SJCRH30 (cell line): Measurements from ENCODE around the gene GCA. TPM values are rescaled to one million over a fixed set of nuclear protein-coding genes. Genes with fewer than 3 reads are reported as not detected.

ENCODE experiments used
- DNase-seq, 2 experiments: peaks; one replicate each; pipeline ENCODE4 v3.0.0-alpha.2; 2015 to 2020
- H3K27ac ChIP-seq: fragments of 250-450 bp; sonication (Bioruptor Pico); 2 replicates; pipeline ENCODE4 v1.5.1; 2020; ENCODE audit warnings: mild to moderate bottlenecking, moderate library complexity
- H3K27me3 ChIP-seq: fragments of 250-450 bp; sonication (Bioruptor Pico); 2 replicates; pipeline ENCODE4 v1.5.1; 2020; ENCODE audit warnings: mild to moderate bottlenecking, moderate library complexity
- H3K36me3 ChIP-seq: fragments of 250-450 bp; sonication (Bioruptor Pico); 2 replicates; pipeline ENCODE4 v1.5.1; 2020; ENCODE audit warnings: mild to moderate bottlenecking, moderate library complexity
- H3K4me1 ChIP-seq: fragments of 250-450 bp; sonication (Bioruptor Pico); 2 replicates; pipeline ENCODE4 v1.5.1; 2020; ENCODE audit warnings: mild to moderate bottlenecking, moderate library complexity
- H3K4me3 ChIP-seq: fragments of 250-450 bp; sonication (Bioruptor Pico); 2 replicates; pipeline ENCODE4 v1.5.1; 2020; ENCODE audit warnings: mild to moderate bottlenecking, moderate library complexity
- H3K9me3 ChIP-seq: fragments of 250-450 bp; sonication (Bioruptor Pico); replicated peaks from 2 replicates; pipeline ENCODE4 v1.5.1; 2020; ENCODE audit warnings: mild to moderate bottlenecking, moderate library complexity
- total RNA-seq: library from RNA; depleted of rRNA; stranded (reverse); fragments of >200 nt; shearing (Covaris generic); gene quantifications from 2 replicates; pipeline ENCODE4 v1.2.3, GENCODE V29; 2014; rRNA removed

Gene GCA, protein sequence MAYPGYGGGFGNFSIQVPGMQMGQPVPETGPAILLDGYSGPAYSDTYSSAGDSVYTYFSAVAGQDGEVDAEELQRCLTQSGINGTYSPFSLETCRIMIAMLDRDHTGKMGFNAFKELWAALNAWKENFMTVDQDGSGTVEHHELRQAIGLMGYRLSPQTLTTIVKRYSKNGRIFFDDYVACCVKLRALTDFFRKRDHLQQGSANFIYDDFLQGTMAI
- 3.3 and 3.8 TPM in 2 replicates for total RNA-seq

DNA sequence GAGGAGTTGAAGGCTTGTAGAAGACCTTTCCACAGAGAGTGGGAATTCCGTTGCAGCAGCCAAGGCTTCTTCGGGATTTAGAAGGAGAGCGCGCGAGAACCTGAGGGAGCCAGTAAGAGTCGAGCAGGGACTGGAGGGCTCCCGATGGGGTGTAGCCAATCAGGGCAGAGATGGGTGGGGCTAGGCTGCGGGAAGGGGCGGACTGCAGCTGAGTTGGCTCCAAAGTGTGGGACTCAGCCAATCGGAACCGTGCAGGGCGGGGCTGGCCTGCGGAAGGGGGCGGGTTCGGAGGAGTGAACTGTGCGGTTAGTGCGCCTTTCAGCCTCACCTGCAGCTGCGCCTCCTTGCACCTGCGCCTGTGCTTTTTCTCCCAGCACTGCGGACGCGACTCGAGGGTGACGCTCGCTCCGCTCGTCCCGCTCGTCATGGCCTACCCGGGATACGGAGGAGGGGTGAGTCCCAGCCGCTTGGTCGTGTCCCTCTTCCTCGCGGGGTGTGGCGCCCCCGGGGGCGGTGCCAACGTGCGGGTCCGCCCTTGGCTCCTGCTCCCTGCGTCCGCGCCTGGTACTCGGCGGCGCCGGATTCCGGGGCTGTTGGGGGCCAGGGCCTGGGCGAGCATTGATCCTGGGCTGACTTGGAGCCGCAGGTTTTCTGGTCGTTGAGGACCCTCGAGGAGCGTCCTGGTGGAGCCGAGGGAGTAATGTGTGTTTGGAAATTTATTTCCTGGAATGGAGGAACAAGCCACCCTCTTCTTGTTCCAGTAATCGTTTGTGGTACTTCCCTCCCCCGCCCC lies at the start of gene GCA:
TSS of gene GCA (plus strand) at position 309 of the 793 bp plus-strand sequence. CDS start at position 426, 117 bp downstream.
- no peaks in the 10 kb centered on the region for H3K4me1 ChIP-seq
- no peak within 1 kb of the TSS; the same call in 1 of the 2 replicates for H3K27ac ChIP-seq
- H3K4me3 ChIP-seq, result peak within 1 kb of the TSS; percentile 58
- H3K9me3 ChIP-seq, result no peaks in the 10 kb centered on the region
- peak; percentile 80 to 81 for DNase-seq
- no peaks in the 10 kb centered on the region for H3K36me3 ChIP-seq
- no peaks in the 10 kb centered on the region for H3K27me3 ChIP-seq

DNA sequence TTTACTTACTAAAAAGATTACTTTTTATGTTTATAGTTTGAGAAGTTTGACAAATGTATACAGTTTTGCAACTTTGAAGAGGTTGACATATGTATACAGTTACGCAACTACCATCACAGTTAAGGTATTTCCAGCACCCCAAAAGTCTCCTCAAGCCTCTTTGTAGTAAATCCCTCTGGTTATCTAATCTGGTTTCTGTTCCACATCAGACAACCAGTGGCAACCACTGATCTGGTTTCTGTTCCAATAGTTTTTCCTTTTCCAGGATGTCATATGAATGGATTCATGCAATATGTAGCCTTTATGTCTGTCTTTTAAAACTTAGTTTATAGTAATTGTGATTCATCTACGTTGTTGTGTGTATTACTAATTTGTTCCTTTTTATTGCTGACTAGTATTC lies 48.9 kb upstream of the GCA start:
- Histone ChIP-seq H3K36me3 (no peaks in the 10 kb centered on the region), H3K27me3 (no peaks in the 10 kb centered on the region; the same call in 1 of the 2 replicates), H3K4me3 (no peak overlapping the region), H3K27ac (no peak overlapping the region), H3K9me3 (no peaks in the 10 kb centered on the region), H3K4me1 (no peaks in the 10 kb centered on the region)
- DNase-seq, result no peak

DNA sequence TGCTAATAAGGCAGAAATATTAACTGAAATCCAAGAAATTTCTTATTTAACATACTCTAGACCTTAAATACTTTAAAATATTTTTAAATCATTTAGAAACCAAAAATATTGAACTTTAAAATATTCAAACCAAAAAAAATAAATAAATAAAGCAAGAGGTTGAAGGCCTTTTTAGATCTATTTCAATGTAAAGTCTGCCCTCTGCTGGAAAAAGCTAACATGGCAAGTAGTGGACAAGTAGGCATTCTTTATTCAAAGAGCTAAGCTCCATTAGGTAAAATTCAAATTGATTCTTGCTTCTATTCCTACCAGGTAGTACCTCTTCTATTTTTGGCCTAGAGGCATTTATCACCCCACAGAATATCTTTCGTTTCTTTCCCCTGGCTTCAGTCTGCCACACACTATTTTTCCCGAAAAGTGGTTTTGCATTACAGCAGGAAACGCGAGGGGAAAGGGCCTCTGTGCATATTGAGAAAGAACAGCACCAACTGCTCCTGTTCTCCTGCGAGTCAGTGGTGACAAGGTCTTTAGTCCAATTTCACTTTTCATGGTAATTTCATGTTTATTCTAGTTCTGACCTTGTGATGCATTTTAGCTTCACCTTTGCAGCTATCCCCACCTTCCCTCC lies 45.9 kb upstream of the GCA start:
- H3K4me1 ChIP-seq, result no peaks in the 10 kb centered on the region
- H3K4me3 ChIP-seq, result no peak overlapping the region
- DNase-seq, result peak; percentile 47 to 78

DNA sequence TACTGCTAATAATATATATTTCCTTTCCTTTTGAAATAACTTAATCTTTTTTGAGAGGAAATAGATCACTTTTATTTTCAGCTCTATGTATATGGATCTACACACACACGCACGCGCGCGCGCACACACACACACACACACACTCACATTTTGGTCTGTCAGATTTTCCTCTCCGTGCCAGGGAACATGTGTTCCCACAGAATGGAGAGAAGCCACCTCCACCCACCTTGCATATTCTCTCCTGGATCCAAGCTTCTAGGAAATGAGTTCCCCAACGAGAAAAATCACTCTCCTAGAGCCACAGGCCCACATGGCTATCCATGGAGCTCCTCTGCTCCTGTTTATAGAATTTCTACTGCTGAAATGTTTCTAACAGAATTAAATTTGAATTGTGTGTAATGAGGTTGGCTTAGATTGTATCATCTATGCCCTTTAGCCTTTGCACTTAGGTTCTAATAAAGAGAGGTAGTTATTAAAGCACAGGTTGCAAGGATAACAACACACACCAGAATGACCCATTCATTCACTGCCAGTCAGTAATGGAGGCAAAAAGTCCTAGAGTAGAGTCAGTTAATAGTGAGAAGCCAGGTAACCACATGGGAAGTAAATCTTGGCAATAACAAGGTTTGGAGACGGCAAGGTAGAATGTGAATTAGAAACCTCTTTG lies 45.1 kb upstream of the GCA start:
- DNase-seq, result no peak
- H3K4me1 ChIP-seq, result no peaks in the 10 kb centered on the region

More for the DNA sequence above, 45.9 kb upstream of the GCA start:
- H3K9me3 ChIP-seq, result no peaks in the 10 kb centered on the region
- no peak overlapping the region for H3K27ac ChIP-seq
- H3K36me3 ChIP-seq, result no peaks in the 10 kb centered on the region
- no peaks in the 10 kb centered on the region; the same call in 1 of the 2 replicates for H3K27me3 ChIP-seq

DNA sequence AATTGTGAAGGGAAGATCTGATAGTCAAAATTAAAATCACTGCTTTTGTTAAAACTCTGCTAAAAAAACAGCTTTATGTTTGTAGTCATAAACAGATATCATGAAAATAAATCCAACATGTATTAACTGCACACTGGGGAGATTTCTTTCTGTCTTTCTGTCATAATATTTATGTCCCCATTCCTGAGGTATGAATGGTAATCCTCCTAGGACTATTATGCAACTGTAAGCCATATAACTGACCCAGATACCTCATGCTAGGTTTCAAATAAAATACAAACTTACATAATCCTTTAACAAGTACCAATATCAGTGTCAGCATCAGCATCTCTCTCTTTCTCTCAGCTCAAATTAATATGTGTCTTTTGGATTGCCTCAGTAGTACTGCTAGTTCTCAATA lies 43.7 kb upstream of the GCA start:
- Histone ChIP-seq H3K27me3 (no peaks in the 10 kb centered on the region; the same call in 1 of the 2 replicates), H3K36me3 (no peaks in the 10 kb centered on the region), H3K27ac (no peak overlapping the region), H3K9me3 (no peaks in the 10 kb centered on the region), H3K4me1 (no peaks in the 10 kb centered on the region), H3K4me3 (no peak overlapping the region)
- DNase-seq, result no peak

More for the DNA sequence above, 45.1 kb upstream of the GCA start:
- H3K36me3 ChIP-seq, result no peaks in the 10 kb centered on the region
- no peak overlapping the region for H3K4me3 ChIP-seq
- no peaks in the 10 kb centered on the region; the same call in 1 of the 2 replicates for H3K27me3 ChIP-seq
- H3K27ac ChIP-seq, result no peak overlapping the region
- no peaks in the 10 kb centered on the region for H3K9me3 ChIP-seq

DNA sequence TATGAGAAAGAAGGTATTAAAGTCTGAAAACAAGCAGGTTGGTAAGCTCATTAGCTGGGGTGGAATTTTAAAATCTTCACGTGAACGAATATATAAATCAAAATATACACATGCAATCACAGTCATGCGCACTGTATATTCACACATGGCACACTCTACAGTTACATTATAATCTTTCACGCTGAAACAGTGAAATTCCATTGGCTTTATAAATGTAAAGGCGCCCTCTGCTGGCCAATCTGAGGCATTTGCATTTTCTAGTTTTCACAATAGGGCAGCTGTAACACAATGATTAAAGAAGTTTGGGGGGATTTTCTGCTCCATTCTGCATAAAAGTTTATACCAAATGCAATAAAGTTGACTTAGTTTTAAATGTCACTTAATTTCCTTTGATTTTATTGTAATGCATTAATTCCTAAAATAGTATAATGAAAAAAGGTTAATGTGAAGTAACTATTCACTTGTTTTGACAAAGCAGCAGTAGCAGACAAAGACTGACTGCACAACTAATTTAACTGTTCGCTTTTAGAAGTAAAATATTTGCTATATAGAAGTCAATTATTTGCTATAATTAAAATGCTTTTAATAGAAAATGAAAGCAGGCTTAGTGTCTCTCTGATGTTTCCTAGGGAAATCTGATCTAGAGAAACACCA lies 42.7 kb upstream of the GCA start:
- DNase-seq, result peak; percentile 13 to 72
- no peaks in the 10 kb centered on the region for H3K4me1 ChIP-seq
- no peak overlapping the region for H3K27ac ChIP-seq
- no peak overlapping the region for H3K4me3 ChIP-seq
- H3K27me3 ChIP-seq, result no peaks in the 10 kb centered on the region; the same call in 1 of the 2 replicates
- H3K36me3 ChIP-seq, result no peaks in the 10 kb centered on the region
- no peaks in the 10 kb centered on the region for H3K9me3 ChIP-seq

DNA sequence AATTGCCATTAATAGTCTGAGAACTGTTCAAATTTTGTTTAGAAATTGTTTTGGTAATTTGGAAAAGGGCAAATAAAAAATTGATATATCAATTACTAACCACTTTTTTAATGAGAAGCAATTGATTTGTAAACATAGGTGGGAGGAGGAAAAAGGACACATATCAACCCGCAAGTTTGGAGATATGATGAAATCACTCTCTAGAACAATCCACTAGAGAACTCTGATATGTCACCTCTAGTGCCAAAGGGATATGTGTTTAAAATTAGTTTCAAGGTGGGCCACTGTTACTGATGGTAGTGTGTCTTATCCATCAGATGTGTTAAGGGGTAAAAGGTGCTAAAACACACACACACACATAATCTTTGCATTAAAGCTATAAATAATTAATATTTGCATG lies 42.1 kb upstream of the GCA start:
- Histone ChIP-seq H3K4me3 (no peak overlapping the region), H3K4me1 (no peaks in the 10 kb centered on the region), H3K9me3 (no peaks in the 10 kb centered on the region), H3K36me3 (no peaks in the 10 kb centered on the region), H3K27me3 (no peaks in the 10 kb centered on the region; the same call in 1 of the 2 replicates), H3K27ac (no peak overlapping the region)
- no peak for DNase-seq

DNA sequence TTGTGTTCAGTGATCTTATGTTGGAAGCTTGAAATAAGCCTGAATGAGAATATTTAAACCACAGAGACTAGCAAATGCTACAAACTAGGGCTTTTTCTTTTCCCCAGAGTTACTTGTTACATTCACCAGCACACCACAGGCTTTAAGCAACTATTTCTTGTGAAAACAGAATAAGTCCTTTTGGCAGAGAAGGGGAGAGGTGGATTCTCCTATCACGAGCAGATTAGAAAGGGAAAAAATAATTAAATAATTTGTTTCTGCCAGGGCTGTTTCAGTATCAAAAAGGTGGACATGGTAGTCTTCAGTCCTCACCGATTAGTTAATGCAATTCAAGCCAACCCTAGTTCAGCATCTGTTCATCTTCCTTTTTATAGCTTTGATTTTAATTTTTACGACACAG lies 38.0 kb upstream of the GCA start:
- Histone ChIP-seq H3K9me3 (no peaks in the 10 kb centered on the region), H3K36me3 (no peaks in the 10 kb centered on the region), H3K4me1 (no peaks in the 10 kb centered on the region), H3K27ac (no peak overlapping the region), H3K27me3 (no peaks in the 10 kb centered on the region), H3K4me3 (no peak overlapping the region)
- no peak for DNase-seq

DNA sequence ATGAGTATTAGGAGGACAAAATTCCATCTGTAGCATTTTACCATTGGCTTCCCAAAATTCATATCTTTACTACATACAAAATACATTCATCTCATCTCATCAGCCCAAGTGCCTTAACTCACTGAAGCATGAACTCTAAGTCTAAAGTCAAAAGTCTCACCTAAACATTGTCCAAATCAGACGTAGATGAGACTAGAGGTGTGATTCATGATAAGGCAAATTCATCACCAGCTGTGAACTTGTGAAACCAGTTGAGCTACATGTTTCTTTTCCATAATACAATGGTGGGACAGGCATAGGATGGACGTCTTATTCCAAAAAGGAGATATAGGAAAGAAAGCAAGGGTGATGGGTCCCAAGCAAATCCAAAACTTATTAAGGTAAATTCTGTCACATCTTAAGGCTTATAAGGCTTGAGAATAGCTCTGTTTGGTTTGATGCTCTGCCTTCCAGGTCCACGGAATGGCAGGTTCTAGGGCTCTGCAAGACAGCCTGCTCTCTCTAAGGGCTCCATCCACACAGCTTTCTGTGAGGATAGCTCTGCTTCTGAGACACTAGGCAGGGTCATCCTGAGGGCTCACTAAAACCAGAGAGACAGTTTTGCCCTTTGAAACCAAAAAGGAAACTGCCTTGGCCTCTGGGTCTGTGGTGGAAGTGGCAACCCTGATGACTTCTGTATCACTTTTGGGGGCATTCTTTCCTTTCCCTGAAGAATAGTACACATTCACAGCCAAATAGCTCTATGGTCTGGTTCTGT lies 35.0 kb upstream of the GCA start:
- no peaks in the 10 kb centered on the region for H3K4me1 ChIP-seq
- no peaks in the 10 kb centered on the region for H3K9me3 ChIP-seq
- no peaks in the 10 kb centered on the region for H3K27me3 ChIP-seq
- no peak overlapping the region for H3K27ac ChIP-seq
- H3K36me3 ChIP-seq, result no peaks in the 10 kb centered on the region
- DNase-seq, result no peak
- no peak overlapping the region for H3K4me3 ChIP-seq

DNA sequence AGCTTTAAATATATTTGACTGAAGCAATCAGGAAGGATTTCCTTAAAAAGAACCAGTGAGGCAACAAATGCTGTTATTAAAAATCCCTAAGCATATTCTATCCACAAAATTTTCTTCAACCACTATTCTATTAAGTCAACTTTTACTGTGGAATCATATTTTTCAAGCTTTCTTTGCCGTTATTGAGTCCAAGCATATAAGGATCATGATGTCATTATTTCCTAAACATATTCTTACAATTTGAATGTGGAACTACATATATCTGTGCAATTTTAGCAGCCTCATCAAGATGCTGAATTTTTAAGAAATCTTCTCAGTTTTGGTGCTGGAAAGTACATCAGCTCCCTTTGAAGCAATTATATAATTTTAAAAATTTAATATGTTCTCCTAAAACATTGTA lies 31.1 kb upstream of the GCA start:
- Histone ChIP-seq H3K27me3 (no peaks in the 10 kb centered on the region), H3K9me3 (no peaks in the 10 kb centered on the region), H3K27ac (no peak overlapping the region), H3K4me1 (no peaks in the 10 kb centered on the region), H3K4me3 (no peak overlapping the region), H3K36me3 (no peaks in the 10 kb centered on the region)
- DNase-seq, result no peak

DNA sequence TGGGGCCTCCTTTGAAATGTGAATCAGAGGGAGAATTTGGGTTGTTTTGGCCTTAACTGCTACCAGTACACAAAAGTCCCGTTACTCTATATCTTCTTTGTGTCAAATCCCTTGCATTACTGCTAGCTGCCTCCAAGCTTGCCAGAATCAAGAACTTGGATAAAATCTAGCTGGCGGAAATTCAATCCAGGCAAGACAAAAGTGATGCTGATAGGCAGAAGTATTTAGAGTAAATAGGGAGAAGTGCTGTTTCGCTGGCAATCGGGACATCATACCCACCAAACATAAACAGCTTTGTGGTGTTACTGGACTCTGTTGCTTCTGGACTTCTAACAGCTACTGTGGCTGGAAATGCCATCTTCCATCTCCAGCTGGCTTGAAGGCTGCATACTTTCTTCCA lies 28.0 kb upstream of the GCA start:
- no peak for DNase-seq
- no peaks in the 10 kb centered on the region for H3K4me1 ChIP-seq

DNA sequence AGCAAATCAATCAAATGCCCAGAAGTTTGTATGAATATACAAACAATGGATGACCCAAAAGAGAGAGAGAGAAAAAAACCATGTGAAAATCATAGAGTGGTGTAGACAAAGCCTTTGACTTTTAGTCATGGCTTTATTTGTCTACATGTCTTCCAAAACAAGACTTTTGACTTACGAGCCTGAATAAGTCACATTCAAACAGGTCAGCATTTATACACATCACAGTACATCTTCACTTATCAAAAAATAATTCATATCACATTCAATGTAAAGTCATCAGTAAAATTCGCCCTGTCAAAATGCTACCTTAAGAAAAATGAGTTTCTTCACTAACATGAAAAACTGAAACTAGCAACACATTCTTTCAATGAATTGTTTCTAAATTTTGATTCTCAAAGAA lies 27.3 kb upstream of the GCA start:
- Histone ChIP-seq H3K36me3 (no peaks in the 10 kb centered on the region), H3K4me1 (no peaks in the 10 kb centered on the region), H3K27ac (no peak overlapping the region), H3K27me3 (no peaks in the 10 kb centered on the region), H3K9me3 (no peaks in the 10 kb centered on the region), H3K4me3 (no peak overlapping the region)
- no peak for DNase-seq

More for the DNA sequence above, 28.0 kb upstream of the GCA start:
- Histone ChIP-seq H3K9me3 (no peaks in the 10 kb centered on the region), H3K27ac (no peak overlapping the region), H3K4me3 (no peak overlapping the region), H3K36me3 (no peaks in the 10 kb centered on the region), H3K27me3 (no peaks in the 10 kb centered on the region)

DNA sequence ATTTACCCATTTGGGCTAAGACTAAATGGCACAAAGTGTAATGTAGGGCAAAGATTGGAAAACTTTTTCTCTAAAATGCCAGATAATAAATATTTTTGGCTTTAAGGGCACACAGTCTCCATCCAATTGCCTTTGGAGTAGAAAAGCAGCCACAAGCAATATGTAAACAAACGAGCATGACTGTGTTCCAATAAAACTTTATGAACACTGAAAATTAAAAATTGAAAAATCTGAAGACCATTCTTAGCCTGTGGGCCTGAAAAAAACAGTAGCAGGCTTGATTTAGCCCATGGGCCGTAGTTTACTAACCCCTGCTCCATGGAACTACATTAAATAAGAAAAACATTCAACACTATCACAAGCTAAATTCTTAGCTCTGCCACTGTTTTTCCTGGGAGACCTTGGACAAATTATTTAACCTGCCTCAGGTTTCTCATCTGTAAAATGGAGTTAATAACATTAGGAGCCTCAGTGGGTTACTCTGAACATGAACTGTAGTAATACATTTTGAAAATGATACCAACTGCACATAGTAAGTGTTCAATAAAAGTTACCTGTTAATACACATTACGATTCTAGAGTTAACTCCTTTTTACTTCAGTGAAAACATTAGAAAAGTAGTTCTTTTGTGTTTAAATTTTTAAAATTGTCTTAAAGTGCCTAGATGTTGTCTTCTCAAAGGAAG lies 26.7 kb upstream of the GCA start:
- H3K36me3 ChIP-seq, result no peaks in the 10 kb centered on the region
- no peaks in the 10 kb centered on the region for H3K4me1 ChIP-seq
- H3K27ac ChIP-seq, result no peak overlapping the region
- H3K4me3 ChIP-seq, result no peak overlapping the region
- no peaks in the 10 kb centered on the region for H3K9me3 ChIP-seq
- DNase-seq, result no peak
- H3K27me3 ChIP-seq, result no peaks in the 10 kb centered on the region
